D341Med (cell line): Measurements from ENCODE around the gene ANKMY2.

Experiments used
- DNase-seq: peaks from one replicate; pipeline ENCODE4 v3.0.0; 2012; ENCODE audit warnings: low spot score

Gene ANKMY2

DNA sequence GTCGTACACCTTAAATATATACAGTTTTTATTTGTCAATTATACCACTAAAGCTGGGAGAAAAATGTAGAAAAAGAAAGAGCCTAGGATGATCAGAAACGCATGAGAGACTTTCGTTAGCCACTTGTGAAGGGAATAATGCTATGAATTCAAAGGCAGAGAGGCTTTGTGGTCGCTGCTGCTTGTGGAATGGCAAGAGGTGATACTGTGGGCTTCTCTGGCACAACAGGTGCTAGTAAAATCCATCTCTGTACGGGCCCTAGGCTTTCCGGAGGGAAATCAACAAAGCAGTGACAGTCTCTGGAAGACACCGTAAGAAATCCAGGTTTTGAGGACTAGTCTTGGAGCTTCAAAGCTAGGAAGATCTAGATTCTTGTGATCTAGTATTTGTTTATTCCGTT is 66.3 kb downstream of the ANKMY2 start:
- DNase-seq = no peak

DNA sequence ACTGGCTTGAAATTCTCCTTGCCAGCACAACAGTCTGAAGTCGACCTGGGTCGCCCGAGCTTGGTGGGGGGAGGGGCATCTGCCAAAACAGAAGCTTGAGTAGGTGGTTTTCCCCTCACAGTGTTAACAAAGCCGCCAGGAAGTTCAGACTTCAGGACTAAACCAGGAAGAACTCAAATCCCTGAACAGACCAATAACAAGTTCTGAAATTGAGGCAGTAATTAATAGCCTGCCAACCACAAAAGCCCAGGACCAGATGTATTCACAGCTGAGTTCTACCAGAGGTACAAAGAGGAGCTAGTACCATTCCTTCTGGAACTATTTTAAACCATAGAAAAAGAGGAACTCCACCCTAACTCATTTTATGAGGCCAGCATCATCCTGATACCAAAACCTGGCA is 73.6 kb downstream of the ANKMY2 start:
- no peak for DNase-seq

GRCh38 chr7:16564909-16565426 is 80.6 kb downstream of the ANKMY2 start:
- peak; percentile 54 for DNase-seq

GRCh38 chr7:16564023-16564380 is 81.6 kb downstream of the ANKMY2 start:
- DNase-seq = no peak

- DNase-seq = no peak
Measured at GRCh38 chr7:16563281-16564022, 82.1 kb downstream of the ANKMY2 start.

- DNase-seq = no peak
Measured at GRCh38 chr7:16562456-16563220, 82.9 kb downstream of the ANKMY2 start.

GRCh38 chr7:16561943-16562342 is 83.6 kb downstream of the ANKMY2 start:
- DNase-seq = no peak

GRCh38 chr7:16559497-16560179 is 85.9 kb downstream of the ANKMY2 start:
- no peak for DNase-seq

DNA sequence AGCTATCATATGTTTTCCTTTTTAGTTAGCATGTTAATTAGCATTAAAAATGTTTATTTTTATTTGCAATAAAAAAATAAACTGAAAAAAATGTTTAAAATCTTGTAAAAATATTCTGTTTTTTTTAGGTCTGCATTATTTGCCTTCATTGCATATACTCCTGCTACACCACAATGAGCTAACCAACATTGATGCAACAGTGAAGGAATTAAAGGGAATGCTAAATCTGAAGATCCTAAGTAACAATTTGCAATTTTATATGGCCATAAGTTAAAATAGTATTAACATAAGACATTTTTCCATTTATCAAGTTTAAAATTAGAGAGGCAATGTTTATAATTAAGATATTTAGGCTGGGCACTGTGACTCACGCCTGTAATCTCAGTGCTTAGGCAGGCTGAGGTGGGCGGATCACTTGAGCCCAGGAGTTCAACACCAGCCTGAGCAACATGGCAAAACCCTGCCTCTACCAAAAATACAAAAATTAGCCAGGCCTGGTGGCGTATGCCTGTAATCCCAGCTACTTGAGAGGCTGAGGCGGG is 86.7 kb downstream of the ANKMY2 start:
- DNase-seq = no peak

DNA sequence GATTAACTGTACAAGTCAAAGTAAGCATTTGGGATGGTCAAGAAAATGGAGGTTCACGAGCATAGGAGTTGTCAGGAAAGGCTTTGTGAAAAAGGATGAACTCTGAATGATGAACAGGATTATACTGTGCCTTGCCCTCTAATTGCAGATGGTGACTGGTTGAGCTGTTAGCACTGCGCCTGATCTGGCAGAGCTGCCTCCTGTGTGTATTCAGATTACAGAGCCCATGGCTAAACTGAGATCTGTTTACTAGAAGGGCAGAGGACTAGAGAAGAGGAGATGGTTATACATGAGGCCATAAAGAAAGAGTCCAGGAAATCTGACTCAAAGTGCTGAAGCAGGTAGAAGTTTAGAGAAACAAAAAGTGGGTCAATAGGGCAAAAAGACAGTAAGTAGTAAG is 89.2 kb downstream of the ANKMY2 start:
- no peak for DNase-seq

DNA sequence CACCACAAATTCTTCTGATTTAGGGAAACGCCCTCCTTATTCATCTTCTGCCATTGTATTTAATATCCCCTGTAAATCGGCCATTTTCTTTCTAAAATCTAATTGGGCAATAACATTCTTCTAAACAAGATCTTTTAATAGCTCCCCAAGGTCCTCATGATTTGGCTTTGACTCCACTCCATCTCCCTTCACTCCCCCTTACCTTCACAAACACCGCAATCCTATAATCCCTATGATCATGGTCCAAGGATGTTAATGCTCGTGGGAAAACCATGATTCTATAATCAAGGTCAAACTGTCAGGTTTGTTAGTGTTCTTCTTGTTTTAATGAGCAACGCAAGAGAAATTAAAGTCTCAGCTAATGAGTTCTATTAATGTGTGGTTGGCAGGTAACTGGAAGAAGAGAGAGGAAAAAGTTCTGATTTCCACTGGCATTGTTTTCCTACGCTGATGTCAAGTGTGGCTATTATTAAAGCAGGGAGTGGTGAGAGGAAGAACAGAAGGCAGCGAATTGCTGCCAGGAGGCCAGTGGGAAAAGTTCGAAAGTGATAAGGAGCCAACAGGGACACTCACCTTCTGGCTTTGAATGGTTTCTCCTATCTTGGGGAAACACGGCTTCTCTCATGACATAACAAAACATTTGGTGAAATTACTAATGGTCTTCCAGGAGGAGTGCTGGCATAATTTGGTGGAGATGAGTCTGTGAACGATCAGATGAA is 90.9 kb downstream of the ANKMY2 start:
- DNase-seq = no peak

- DNase-seq = no peak
Measured at GRCh38 chr7:16550671-16551070, 94.9 kb downstream of the ANKMY2 start.
